GM19438 (cell line): ENCODE results near the gene ATP1B3.
"Not testable (repeated sequence)": the region's sequence is repeated elsewhere in the genome, so short reads cannot be mapped to it uniquely, and the experiment has no call there.

Experiments
- ATAC-seq: cut with Tn5 transposase; IDR thresholded peaks from one replicate; pipeline ENCODE4 v1.9.1; 2021; ENCODE audit warnings: low read depth; ENCODE audit not compliant: unreplicated experiment

The ATP1B3 gene

DNA sequence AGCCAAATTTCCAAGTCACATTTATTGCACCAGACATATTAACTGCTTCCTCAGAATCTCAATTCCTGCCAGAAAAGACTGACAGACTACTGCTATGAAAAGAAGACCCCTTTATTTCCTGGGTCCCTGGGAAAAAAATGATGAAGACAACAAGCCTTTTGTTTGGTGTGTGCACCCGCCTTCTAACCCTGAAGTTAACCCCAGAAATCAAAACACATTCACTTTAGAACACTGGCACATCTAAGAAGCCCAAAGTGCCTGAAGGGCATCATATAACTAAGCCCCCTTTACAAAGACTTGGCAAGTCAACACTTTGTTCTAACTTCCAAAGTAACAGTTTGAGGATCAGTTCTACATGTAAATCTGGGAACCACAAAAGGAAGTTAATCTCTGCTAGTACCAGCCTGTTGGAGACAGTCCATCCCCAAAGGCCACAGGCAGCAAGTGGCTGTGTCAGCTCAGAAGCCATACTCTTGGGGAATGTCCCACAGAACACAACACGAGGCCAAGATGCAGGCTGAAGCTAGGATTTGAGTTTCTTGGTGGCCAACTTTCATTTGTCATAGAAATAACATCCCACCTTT lies 16.3 kb upstream of the ATP1B3 start:
- no peak for ATAC-seq

DNA sequence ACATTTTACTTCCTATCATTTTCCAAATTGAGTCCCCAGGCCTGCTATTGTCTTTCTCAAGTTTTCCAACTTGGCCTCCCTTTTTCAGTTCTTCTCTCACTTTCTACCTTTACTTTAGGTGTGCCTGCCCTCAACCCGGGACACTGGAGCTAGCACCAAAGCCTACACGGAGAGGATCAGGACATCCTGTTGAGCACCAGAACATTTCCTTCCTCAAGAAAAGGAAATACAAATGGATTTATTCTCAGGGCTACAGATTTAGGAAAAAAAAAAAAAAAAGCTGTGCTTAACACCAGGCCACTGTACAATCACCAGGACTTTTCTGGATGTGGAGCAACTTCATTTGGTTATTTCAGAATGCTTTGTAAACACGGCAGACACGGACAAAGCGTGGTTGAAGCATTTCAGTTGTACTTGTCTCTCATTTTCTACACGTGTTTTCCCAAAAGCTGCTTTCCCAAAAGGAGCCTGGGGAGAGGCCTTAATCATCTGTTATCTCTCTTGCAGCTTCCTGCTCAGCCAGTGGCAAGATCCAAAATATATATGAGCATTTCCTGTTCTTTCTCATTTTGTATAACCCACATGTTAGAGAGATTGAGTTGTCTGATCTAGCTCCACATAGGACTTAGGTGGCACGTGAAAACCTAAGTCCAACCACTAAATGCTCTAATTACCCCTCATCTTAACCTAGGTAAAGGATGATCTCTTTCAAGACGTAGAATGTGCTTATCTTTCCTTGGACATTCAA lies 15.5 kb upstream of the ATP1B3 start:
- no peak for ATAC-seq

DNA sequence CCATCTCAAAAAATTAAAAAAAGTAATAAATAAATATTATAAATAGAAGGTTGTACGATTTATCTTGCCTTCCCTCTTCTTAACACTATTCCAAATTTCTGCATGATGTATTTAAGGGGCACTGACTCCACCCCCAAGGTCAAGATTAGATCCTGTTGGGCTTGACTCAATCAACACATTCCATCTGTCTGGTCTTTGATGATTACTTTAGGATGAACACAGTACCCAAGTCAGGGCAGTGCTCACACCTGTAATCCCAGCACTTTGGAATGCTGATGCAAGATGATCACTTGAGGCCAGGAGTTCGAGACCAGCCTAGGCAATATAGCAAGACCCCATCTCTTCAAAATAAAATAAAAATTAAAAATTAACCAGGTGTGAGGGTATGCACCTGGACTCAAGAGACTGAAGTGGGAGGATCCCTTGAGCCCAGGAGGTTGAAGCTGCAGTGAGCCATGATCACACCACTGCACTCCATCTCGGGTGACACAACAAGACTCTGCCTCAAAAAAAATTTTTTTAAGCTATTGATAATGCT lies 14.1 kb upstream of the ATP1B3 start:
- ATAC-seq, result no peak

DNA sequence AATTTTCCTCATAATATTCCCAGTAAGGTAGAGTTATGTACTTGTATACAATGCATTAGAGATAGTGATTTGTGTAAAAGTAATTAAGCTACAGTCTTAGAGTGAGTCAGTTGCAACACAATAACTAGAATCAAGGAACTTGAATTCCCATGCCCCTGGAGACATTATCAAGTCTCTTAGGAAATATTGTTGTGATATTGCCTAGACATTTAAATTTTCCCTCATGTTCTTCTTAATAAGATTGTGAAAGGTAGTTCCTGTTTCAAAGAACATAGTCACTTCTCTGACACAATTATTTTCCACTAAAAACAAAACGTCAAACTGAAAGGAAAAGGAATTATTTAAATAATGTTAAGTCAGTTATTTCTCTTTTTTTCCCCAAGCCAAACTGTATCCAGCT lies 13.0 kb upstream of the ATP1B3 start:
- ATAC-seq, result no peak

DNA sequence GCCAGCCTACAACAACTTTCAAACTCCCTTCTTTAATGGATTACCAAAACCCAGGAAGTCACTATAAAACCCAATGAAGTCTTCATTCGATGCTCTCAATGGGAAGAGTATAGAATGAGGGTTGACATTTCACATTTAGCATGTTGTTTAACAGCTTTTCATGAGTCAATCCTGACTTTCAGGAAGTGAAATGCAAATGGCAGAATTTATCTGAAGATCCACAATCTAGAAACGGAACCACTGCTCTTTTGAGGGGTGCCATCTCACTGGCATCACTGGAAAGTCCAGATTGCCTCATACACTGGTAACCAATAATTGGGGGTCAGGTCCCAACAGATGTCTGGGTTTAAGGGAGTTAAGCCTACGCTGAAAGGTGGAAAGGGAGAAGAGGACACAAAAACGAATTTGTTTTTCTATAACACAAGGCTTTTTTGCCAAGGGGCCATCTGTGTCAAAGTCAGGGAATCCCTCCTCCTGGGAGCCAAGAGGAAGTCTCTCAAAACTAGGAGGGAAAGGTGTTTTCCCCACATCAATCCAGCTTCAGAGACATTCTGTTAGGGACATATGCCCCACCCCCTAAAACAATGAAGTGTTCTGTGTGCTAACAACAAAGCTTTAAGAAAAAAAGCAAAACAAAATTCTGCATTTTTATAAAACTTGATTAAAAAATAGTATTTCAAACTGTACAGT lies 12.0 kb upstream of the ATP1B3 start:
- no peak for ATAC-seq

DNA sequence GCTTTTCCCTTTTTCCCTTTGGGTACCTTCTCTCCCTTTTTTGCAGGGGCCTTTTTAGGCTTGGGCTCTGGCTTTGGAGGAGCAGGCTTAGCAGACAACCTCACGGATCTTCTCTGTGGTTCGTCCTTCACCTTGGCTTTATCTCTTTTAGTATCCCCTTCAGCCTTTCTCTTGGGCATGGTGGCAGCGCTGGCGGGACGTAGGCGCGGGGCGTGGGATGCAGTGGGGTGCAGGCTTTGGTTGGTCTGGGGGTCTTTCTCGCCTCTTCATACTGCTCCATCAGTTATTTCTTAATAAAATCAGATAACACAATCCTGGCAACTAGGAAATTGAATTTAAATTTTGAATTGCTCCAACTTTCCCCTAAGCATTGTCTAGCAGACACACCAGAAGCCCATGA lies 11.3 kb upstream of the ATP1B3 start:
- ATAC-seq, result no peak

DNA sequence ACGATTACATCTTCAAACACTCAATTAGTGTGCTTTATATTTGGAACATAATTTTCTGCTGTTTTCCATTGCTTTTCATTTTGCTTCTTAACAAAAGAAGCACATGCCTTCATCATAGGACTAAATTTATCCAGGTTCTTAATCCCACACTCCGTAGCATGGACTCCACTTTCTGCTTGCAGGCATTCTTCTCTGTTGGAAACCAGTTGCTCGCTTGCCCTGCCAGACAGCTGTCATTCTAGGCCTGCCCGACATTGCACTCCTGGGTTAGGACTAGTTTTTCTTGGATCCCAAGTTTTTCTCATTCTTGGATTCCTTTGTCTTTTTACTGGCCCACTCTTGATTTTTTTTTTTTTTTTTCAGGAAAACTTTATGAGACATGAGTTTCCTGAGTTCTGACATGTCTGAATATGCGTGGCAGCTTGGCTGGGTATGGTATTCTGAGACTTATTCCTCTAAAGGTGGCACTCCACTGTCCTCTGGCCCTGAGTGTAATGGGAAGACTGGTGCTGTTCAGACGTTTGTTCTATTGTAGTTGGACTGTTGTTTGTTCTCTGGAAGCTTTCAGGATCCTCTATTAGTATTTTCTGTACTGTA lies 6.3 kb upstream of the ATP1B3 start:
- ATAC-seq, result no peak

DNA sequence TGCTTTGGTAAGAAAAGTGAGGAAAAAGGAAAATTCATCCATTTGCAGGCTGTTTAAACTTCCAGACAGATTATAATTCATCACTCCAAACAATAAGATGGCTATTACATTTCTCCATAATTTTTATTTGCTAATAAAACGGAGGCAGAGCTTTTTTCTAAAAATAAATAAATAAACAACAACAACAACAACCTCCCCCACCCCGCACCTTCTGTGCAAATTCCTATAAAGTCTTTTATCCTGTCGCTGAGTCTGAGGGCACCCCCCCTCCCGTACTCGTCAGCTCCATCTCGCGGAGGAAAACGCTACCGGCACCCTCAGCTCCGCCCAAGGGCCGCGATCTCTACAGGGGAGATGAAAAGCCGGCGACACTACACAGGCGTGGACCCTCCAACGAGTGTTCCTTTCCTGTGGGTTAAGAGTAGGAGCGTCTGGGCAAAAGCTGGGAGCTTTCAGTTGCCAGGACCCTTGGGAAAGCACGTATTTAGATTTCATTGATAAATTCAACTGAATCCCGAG lies 1.0 kb upstream of the ATP1B3 start:
- peak; percentile 51 for ATAC-seq

DNA sequence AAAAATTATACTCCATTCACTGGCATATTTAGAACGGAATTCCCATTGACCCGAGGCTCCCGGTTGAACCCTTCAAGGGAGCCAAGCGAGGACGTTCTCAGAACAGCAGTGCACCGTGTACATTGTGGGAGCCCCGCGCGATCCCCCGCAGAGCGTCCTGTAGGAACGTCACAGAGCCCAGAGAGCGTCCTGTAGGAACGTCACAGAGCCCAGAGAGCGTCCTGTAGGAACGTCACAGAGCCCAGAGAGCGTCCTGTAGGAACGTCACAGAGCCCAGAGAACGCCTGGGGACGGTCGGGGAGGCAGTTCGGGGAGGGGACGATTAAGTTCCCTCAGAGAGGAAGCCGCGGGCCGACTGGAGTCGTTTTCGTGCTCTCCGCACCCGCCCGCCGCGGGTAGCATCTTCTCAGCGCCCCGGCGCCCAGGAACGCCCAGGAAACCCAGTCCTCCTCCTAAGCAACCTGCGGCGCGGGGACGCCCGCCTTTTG lies 506 bp upstream of the ATP1B3 start:
- peak; percentile 52 for ATAC-seq

DNA sequence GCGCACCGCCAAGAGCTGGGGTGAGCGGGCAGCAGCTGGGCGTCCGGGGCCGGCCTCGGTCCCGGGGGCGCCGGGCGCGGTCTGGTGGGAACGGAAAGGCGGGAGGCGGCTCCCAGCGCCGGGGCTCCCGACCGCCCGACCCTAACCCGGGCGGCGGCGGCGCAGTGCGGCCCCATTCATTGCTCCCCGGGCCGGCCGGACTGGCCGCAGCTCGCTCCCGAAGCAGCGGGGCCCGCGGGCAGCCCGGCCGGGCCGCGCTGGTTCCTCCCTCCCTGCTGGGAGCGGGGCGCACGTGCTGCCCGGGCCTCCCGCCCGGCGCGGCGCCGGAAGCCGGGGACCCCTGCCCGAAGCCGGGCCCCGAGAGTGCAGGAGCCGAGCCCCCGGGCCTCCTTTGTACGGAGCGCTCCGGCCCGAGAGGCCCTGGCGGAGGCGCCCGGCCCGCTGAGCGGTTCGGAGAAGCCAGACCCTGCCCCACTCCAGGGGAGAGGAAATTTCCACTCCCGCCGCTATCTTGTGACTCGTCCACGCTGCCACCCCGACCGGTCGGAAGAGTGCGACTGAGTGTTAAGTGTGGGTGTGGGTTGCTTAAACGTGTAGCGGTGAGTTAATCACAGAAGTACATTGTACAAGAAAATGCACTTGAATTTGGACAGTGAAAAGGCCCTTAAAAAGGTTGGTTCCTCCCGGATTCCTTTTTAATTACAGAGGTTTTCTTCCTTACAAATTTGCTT lies 613 bp downstream of the ATP1B3 start:
- ATAC-seq, result peak; percentile 15

DNA sequence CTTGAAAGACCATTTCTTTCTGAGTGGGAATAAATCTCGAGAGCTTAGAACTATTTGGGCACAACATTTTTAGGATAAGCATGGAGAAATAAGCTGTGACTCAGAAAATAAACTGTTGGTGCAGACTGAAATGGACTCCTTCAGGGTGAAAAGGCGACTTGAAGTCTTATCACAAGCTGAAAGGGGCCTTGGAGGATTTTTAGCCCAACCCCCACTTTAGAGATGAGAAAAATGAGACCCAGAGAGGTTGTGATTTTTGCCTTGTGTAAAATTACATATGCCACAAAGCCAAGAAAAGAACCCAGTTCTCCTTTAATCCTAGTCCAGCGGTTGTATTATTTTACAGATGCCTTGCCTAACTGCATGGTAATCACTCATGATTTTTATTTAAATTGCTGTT lies 1.5 kb downstream of the ATP1B3 start:
- no peak for ATAC-seq

DNA sequence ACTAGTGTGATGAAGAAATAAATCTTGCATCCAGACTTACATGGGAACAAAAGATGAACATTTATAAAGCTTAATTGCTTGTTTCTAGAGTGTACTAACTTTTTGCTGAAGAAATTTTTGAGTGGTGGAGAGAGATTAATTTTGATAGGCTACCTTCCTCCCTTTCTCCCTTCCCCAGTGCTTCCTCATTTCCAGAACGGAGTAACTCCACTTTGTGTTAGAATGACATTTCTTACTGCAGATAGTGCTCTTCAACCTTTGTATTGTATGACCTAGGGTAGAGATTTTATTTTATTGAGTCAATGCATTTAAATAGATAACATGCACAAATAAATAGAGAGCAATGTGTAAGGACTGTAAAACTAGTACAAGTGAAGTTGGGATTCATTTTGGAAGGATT lies 1.9 kb downstream of the ATP1B3 start:
- no peak for ATAC-seq

DNA sequence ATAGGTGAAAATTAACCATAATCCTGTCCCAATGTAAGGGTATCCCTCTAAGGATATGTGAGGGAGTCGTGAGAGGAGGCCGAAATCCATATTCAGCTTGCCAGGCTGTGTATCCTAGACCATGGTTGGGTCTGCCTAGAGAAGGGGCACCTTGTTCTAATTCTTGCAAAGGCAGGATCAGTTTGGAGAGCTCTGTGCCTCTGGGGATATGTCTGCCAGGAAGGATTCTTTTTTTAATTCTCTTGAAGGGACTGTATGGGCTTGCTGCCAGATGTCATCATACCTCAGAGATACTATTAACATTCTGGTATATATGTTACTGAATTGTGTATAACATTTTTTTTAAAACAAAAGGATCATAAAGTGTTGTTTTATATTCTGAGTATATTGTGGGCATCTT lies 2.4 kb downstream of the ATP1B3 start:
- no peak for ATAC-seq

DNA sequence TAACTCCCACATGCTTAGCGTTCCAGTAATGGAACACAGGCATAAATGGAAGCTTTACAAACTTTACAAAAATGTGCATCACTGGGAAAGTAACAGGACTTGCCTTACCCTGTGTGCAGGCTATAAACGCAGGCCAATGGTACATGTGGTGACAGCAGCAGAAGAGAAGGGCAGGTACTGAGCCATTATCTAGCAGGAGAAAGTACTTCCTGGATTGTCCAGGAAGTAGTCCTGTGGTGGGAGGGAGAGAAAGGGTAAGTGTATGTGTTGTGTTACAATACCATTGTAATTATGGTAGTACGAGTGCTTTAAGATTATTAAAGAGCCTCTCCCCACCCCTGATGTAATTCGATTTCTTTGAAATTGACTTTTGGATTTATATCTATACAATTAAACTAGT lies 5.3 kb downstream of the ATP1B3 start:
- no peak for ATAC-seq

DNA sequence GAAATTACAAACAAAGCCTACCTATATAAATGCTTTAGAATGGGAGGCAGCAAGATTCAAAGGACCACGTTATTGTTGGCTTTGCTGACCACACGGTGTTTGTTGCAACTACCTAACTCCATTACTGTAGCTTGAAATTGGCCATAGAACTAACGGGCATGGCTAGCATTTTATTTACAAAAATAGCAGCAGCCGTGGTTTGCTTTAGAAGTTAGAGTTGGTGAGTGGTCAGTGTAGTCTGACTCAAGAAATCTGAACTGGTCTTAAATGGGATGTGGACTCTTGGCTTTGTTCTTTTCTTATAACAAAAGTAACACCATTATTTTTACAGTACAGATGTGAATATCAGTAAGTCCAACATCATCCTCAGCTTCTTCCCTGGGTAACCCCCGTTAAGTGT lies 10.6 kb downstream of the ATP1B3 start:
- ATAC-seq, result no peak

DNA sequence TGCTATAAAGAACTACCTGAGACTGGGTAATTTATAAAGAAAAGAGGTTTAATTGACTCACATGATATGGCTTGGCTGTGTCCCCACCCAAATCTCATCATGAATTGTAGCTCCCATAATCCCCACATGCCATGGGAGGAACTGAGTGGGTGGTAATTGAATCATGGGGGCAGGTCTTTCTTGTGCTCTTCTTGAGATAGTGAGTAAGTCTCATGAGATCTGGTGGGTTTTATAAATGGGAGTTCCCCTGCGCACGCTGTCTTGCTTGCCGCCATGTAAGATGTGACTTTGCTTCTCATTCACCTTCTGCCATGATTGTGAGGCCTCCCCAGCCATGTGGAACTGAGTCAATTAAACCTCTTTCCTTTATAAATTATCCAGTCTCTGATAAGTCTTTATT lies 12.1 kb downstream of the ATP1B3 start:
- ATAC-seq, result not testable (repeated sequence)

DNA sequence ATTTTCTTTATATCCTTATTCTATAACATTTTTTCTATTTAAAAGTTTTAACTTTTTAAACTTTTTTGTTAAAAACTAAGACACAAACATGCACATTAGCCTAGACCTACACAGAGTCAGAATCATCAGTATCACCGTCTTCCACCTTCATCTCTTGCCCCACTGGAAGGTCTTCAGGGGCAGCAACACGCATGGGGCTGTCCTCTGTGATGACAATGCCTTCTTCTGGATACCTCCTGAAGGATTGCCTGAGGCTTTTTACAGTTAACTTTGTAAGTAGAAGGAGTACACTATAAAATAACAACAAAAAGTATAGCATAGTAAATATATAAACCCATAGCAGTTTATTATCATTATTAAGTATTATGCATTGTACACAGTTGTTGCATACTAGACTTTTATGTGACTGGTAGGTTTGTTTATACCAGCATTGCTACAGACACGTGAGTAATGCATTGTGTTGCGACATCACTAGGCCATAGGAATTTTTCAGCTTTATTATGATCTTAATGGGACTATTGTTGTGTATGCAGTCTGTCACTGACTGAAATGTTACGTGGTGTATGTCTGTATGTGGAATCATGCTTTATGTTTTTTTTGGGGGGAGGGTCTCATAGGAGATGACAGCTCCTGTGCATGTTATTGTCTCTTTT lies 18.2 kb downstream of the ATP1B3 start:
- ATAC-seq, result no peak

DNA sequence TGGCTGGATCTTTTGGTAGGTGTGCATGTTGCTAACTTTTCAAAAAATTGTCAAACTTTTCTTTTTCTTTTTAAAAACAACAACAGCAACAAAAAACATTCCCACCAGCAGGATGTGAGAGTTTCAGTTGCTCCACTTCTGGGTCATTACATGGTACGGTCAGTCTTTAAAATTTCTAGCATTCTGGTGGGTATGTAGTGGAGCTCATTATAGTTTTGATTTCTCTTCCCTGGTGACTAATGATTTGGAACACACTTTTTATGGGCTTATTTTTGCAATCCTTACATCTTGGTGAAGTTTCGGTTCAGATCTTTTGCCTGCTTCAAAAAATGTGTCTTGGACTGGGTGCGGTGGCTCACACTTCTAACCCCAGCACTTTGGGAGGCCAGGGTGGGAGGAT lies 19.3 kb downstream of the ATP1B3 start:
- ATAC-seq, result no peak

DNA sequence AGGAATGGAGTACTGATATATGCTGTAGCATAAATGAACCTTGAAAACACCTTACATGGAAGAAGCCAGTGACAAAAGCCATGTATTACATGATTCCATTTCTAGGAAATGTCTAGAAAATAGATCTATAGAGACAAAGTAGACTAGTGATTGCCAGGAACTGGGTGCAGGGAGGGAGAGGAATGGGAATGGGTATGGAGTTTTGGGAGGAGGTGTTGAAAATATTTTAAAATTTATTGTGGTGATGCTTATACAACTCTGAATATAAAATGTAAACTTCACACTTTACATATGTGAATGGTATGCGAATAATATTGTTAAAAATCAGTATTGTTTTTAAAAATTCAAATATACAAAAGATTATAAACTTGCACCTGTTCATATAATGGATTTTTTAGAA lies 22.5 kb downstream of the ATP1B3 start:
- ATAC-seq, result no peak

DNA sequence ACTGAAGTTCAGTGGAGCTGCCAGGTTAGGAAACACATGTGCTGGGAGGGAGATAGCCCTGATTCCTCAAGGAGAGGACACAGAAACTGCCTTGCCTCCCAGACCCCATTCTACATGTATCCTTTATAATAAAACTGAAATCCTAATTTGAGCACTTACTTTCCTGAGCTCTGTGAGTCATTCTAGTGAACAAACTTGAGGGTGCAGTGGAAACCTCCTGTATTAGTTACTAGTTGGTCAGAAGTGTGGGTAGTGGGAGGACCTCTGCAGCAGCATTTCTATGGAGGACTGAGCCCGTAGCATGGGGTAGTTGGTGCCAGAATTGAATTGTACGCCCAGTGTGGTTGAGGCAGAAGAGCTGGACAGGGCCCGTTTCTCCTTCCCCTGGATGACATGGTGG lies 23.9 kb downstream of the ATP1B3 start:
- no peak for ATAC-seq
